HEK293T (cell line): ENCODE data around the gene RAP1GAP.

Experiments
- CTCF ChIA-PET: fragments of 350-600 bp; formaldehyde crosslinking; extraction: SDS; loops from one replicate; lab custom pipeline; 2021; ENCODE audit warnings: antibody characterized with exemption, inconsistent platforms; lab: Yijun Ruan, JAX
- POLR2A ChIA-PET: fragments of 350-600 bp; formaldehyde crosslinking; extraction: SDS; loops from one replicate; lab custom pipeline; 2020; ENCODE audit warnings: antibody characterized with exemption, inconsistent platforms; lab: Yijun Ruan, JAX
- DNase-seq: peaks from one replicate; pipeline ENCODE4 v3.0.0; 2012; ENCODE audit warnings: mixed read lengths; ENCODE audit errors: extremely low spot score
- ARNT ChIP-seq: fragments of 450-650 bp; IDR thresholded peaks from 2 replicates; pipeline ENCODE4 v1.6.1; 2017; ENCODE audit warnings: mild to moderate bottlenecking
- BHLHE40 ChIP-seq: fragments of 450-650 bp; IDR thresholded peaks from 2 replicates; pipeline ENCODE4 v1.6.1; 2016; ENCODE audit warnings: mild to moderate bottlenecking, moderate library complexity, borderline replicate concordance
- CTBP1 ChIP-seq: fragments of 450-650 bp; IDR thresholded peaks from 2 replicates; pipeline ENCODE4 v1.6.1; 2016; ENCODE audit warnings: borderline replicate concordance
- ELF4 ChIP-seq: fragments of 450-650 bp; IDR thresholded peaks from 2 replicates; pipeline ENCODE4 v1.6.1; 2017; ENCODE audit warnings: antibody characterized with exemption
- FOXA1 ChIP-seq: fragments of 450-650 bp; IDR thresholded peaks from 2 replicates; pipeline ENCODE4 v1.6.1; 2016; ENCODE audit warnings: mild to moderate bottlenecking
- FOXK2 ChIP-seq: fragments of 450-650 bp; IDR thresholded peaks from 2 replicates; pipeline ENCODE4 v1.6.1; 2016; ENCODE audit warnings: mild to moderate bottlenecking
- FOXM1 ChIP-seq: fragments of 450-650 bp; IDR thresholded peaks from 2 replicates; pipeline ENCODE4 v1.6.1; 2017; ENCODE audit warnings: mild to moderate bottlenecking, borderline replicate concordance
- HDGF ChIP-seq: fragments of 450-650 bp; IDR thresholded peaks from 2 replicates; pipeline ENCODE4 v1.6.1; 2017; ENCODE audit warnings: antibody characterized with exemption, borderline replicate concordance
- L3MBTL2 ChIP-seq: fragments of 450-650 bp; conservative IDR thresholded peaks from 2 replicates; pipeline ENCODE4 v1.6.1; 2016; ENCODE audit warnings: mild to moderate bottlenecking
- LEF1 ChIP-seq: fragments of 450-650 bp; IDR thresholded peaks from 2 replicates; pipeline ENCODE4 v1.6.1; 2017; ENCODE audit warnings: mild to moderate bottlenecking, borderline replicate concordance
- NFRKB ChIP-seq: fragments of 450-650 bp; IDR thresholded peaks from 2 replicates; pipeline ENCODE4 v1.6.1; 2016; ENCODE audit warnings: mild to moderate bottlenecking, moderate library complexity
- PKNOX1 ChIP-seq: fragments of 450-650 bp; IDR thresholded peaks from 2 replicates; pipeline ENCODE4 v1.6.1; 2016
- SP1 ChIP-seq: fragments of 450-650 bp; IDR thresholded peaks from 2 replicates; pipeline ENCODE4 v1.6.1; 2017
- SUZ12 ChIP-seq: fragments of 450-650 bp; IDR thresholded peaks from 2 replicates; pipeline ENCODE4 v1.6.1; 2016; ENCODE audit warnings: mild to moderate bottlenecking
- TARDBP ChIP-seq: fragments of 450-650 bp; IDR thresholded peaks from 2 replicates; pipeline ENCODE4 v1.6.1; 2016
- ZNF384 ChIP-seq: fragments of 450-650 bp; IDR thresholded peaks from 2 replicates; pipeline ENCODE4 v1.6.1; 2016

RAP1GAP gene

GRCh38 chr1:21673277-21673780, 4.2 kb upstream of the RAP1GAP start:
- ChIA-PET POLR2A (no interaction called here), CTCF (interaction anchor here (0.6 kb wide), 1 partner anchor 30 kb away, joined by 3 read pairs; no protein-coding TSS in a partner anchor)
- TF ChIP-seq FOXA1 (no peak), TARDBP (no peak), SUZ12 (no peak), ELF4 (no peak), HDGF (no peak)
- DNase-seq: no peak

GRCh38 chr1:21672478-21673276, 3.5 kb upstream of the RAP1GAP start:
- ChIA-PET CTCF (no interaction called here), POLR2A (no interaction called here)
- DNase-seq: no peak
- TF ChIP-seq ZNF384: no peak
- no peak for TF ChIP-seq TARDBP
- no peak for TF ChIP-seq HDGF
- no peak for TF ChIP-seq FOXA1
- TF ChIP-seq SP1: no peak
- no peak for TF ChIP-seq NFRKB
- TF ChIP-seq ARNT: no peak
- TF ChIP-seq PKNOX1: no peak
- TF ChIP-seq LEF1: no peak
- no peak for TF ChIP-seq BHLHE40
- TF ChIP-seq FOXM1: no peak
- no peak for TF ChIP-seq ELF4
- no peak for TF ChIP-seq L3MBTL2
- TF ChIP-seq CTBP1: no peak
- TF ChIP-seq FOXK2: no peak
- TF ChIP-seq SUZ12: no peak

- TF ChIP-seq L3MBTL2 (no peak), TARDBP (no peak), FOXA1 (no peak), PKNOX1 (no peak), FOXK2 (no peak), SP1 (no peak), ARNT (no peak), ELF4 (no peak), LEF1 (no peak)
- DNase-seq: no peak
- ChIA-PET POLR2A (interaction anchor here (1.2 kb wide), 1 partner anchor 32 kb away, joined by 3 read pairs; no protein-coding TSS in a partner anchor), CTCF (interaction anchor here (0.7 kb wide), 1 partner anchor 65 kb away, joined by 4 read pairs; no protein-coding TSS in a partner anchor)
Observed at GRCh38 chr1:21671915-21672314, 2.8 kb upstream of the RAP1GAP start.

- CTCF ChIA-PET: interaction anchor here (0.7 kb wide), 1 partner anchor 65 kb away, joined by 4 read pairs; no protein-coding TSS in a partner anchor
- TF ChIP-seq FOXM1: no peak
- POLR2A ChIA-PET: interaction anchor here (1.2 kb wide), 1 partner anchor 32 kb away, joined by 3 read pairs; no protein-coding TSS in a partner anchor
- no peak for DNase-seq
Observed at GRCh38 chr1:21670956-21671902, 2.1 kb upstream of the RAP1GAP start.

GRCh38 chr1:21670059-21670881, 1.1 kb upstream of the RAP1GAP start:
- TF ChIP-seq PKNOX1: no peak
- TF ChIP-seq TARDBP: no peak
- TF ChIP-seq HDGF: no peak
- no peak for TF ChIP-seq ELF4
- no peak for TF ChIP-seq CTBP1
- TF ChIP-seq LEF1: no peak
- TF ChIP-seq ARNT: no peak
- TF ChIP-seq NFRKB: no peak
- no peak for TF ChIP-seq ZNF384
- CTCF ChIA-PET: no interaction called here
- no peak for DNase-seq
- POLR2A ChIA-PET: no interaction called here
